GM21515 (cell line): Measurements from ENCODE around the gene KCNT2.
"Not testable (repeated sequence)": the region's sequence is repeated elsewhere in the genome, so short reads cannot be mapped to it uniquely, and the experiment has no call there.

Experiments used
- ATAC-seq: cut with Tn5 transposase; IDR thresholded peaks from one replicate; pipeline ENCODE4 v1.9.1; 2021; ENCODE audit not compliant: unreplicated experiment

Gene KCNT2

DNA sequence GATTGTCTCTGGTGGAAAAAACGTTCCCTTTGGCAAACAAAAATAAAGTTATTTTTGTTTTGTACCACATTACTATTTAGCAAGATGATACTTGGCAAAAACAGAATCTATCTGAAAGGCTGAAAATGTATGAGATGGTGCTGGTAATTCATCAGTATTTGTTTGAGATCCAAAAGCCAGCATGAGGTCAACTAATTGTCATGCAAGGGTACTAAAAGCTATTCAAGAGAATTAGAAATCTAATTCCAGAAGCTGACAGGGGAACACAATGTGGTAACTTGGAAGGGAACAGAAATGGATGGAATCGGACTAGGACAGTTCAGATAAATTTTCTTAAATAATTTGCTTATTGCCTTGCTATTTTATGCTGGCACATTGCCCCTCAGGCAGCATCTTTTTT is 263.8 kb downstream of the KCNT2 start:
- no peak for ATAC-seq

DNA sequence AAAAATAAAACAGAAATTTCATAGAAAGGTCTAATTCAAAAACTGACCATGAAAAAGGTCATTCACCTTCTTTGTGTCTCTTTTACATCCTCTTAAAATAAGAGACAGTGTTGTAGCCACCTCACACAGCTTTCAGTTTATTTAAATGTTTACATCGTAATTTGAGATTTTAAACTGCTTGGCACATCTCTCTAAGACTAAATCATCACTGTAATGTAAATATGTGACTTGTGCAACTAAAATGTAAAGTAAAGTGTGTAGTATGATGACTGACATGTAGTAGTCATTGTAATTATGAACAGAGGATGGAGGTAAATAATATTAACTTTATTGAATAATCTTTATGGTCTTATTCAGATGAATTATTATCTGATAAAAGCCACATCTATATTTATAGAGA is 283.9 kb downstream of the KCNT2 start:
- no peak for ATAC-seq

DNA sequence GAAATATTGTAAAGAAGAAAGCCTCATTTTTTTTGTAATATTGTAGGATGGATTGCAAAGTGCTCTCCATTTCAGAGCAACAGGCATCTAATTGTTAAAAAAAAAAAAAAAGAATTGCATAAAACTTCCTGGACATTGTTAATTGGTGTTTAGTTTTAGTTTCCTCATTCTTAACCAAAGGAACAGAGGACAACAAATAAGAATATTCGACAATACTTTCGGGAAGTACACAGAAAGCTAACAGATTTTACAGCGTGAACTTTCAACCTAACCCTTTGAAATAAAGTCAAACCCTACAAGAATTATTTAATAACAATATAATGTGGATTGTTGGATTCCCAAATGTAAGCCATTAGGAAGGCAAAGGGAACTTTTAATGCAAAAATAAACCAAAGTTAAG is 284.4 kb downstream of the KCNT2 start:
- no peak for ATAC-seq

DNA sequence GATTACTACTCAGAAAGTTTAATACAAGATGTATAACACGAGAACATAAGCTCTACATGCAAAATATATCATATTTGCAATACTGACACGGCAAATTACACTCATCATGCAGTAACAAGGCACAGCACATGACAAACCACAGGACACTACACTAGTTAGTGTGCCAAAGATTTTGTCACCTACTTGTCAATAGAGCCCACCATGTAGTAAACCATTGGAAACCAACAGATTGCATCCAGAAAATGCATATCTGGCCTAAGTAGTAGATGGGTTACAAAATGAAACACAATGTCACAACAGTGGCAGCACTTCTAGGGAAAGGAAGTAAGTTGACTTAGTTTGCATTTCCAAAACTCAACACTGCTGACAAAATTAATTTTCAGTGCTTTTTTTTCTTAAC is 288.9 kb downstream of the KCNT2 start:
- ATAC-seq, result no peak

DNA sequence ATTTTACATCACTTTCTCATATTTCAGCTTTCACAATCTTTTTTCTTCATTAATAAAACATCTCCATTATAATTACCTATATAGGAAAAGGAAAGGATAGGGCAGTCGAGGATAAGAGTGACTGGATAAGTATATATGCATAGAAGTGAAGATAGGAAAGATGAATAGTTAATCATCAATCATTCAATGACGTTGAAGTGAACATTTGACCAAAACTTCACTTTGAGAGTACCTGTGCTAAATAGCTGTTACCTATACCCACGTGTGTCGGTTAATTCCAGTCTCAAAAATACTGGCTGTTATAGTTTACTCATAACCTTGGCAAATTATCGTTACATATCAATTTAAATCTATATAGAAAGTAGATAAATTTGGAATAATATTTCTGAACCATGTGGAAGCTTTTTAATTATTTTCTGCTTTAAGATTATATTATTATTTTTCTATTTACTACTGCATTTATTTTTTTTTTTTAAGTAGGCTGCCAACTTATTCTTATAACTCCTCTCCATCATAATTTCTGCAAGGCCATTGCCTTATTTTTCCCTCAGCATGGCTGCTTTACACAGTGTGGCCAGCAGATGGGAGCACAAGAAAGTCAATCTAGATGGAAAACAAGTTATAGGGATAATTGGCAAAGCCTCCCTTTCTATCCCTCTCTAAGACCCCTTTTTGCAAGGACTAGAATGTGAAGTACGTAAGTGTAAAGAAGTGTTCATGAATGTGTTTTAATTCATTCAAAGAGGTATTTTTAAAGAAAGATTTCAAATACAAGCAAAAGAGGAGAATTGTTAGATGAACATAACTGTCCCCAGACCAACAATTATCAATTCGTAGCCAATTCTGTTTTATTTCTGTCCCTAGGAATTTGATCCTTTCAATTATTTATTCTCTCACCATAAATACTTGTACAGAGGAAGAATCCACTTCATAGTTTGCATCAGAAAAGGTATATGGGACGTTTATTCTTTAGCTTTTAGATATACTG is 290.4 kb downstream of the KCNT2 start:
- no peak for ATAC-seq

DNA sequence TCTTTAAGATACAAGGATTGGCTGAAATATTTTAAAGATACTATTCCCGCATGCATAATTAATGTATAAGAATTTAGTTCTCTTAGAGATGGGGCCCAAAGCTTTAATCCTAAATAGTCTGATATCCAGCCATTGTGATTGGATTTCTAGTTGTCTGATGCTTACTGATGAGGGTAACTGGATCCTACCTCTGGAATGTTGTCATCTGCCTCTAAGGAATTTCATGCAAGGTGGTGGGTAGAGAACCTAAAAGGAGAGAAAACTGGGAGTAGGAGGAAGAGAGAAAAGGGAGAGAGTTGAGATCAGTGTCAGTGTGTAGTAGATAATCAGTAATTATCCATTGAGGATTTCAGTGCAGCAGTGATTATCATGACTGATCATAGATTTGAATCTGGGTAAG is 295.5 kb downstream of the KCNT2 start:
- ATAC-seq, result no peak

DNA sequence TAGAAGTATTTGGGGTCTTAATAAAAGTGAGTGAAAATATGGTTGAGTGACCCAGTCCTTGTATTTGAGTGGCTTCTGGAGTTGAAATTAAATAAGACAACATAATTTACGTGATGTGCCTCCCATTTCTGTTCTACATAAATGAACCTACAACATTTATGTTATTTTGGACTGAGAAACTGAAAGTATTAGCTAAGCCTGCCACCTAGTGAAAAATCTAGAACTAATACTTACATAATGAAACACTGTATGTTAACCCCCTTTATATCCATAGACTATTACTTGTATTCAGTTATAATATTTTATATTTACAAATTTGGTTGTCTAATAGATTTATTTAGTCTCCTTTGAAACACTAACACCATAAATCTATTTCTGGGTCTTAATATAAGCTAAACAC is 298.9 kb downstream of the KCNT2 start:
- ATAC-seq, result peak; percentile 61

DNA sequence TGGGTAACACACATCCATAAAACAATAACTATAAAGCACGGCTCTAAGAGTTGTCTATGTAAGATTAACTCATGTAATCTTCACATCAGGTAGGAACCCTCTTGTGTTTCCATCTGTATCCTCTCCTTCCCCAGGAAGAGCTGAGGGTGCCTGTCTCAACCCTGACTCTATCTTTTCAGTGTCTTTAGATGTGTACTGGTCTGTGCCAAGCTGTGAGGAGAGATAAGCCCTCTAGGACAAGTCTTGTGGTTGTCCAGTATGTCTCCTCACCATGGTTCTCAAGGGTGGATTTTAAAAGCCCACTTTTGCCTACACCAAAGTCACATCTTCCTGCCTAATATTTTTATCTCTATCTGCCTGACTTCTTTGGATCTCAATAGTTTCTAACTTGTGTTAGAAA is 300.1 kb downstream of the KCNT2 start:
- ATAC-seq, result no peak

DNA sequence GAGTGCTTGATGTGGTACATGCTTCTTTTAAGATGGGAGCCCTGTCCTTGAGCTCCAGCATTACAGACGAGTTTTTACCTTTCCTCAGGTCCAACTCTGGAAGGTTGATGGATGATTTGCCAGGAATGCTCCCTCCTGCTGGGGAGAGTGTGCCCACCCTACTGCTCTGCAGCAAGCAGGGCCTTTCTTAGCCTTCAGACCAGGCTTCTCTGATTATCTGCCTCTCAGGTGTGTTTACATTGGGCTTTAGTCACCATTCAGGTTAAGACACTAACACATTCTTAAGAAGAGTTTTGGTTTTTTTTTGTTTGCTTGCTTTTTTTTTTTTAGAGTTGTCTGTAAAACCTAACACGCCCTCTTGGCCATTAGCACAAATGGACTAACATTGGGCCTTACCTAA is 301.8 kb downstream of the KCNT2 start:
- ATAC-seq, result no peak

DNA sequence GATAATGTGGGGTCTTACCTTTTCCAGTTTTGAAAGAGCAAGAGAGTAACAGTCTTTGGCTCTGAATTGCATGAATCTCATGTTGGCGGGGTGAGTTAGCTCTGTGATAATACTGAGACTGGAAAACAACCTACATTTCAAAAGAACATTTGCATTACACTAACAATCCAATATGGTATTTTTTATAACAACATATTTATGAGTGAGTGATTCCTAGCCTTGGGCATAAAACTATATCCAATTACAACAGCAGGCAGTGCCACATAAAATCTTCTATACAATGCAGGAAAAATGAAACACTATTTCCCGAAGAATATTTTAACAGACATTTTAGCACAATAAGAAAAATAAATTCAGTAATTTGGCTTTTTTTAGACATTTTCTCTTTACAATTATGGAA is 303.0 kb downstream of the KCNT2 start:
- ATAC-seq, result no peak

DNA sequence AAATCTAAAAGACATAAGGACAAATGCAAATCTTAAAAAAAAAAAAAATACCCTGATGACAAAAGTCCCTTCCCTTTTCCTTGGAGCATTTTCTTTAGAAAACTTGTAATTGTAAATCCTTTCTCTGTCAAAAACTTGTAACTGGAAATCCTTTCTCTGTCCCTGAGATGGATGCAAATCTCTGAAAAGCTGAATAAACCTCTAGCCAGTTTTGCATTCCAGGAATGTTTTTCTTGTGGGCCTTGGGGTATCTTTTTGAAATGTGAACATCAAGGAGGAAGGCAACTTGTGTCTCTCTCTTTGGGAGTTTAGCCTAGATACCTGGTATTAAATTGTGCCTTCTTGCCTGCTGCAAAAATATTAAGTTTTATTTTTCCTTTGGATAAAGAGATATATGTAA is 305.3 kb downstream of the KCNT2 start:
- ATAC-seq, result no peak

DNA sequence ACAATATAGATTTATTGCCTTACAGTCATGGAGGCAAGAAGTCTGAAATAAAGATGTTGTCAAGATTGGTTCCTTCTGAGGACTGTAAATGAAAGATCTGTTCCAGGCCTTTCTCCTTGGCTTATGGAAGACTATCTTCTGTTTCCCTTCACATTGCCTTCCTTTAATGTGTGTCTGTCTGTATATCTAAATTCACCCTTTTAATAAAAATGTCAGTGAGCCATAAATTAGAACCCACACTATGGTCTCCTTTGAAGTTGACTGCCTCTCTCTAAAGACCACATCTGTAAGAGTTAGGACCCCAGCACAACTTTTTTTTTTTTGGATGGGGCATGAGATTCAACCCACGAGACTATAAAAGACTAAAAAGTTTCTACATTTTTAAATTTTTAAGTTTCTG is 305.8 kb downstream of the KCNT2 start:
- no peak for ATAC-seq

DNA sequence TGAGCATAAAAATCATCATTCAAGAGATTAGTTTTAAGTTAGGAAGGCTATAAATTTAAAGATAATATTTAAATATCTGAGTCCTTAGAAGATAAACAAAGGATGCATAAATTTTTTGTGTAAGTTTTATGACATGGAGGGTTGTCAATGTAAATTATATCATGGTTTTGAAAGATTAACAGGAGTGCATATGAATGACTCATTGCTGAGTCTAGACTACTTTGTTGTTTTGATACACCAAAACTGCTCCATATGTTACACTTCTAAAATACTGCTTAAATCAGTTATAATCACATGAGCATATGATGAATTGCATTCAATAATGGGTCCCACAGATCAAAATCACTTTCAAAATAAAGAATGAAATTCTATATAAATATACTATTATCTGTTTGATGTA is 312.5 kb downstream of the KCNT2 start:
- ATAC-seq, result no peak

DNA sequence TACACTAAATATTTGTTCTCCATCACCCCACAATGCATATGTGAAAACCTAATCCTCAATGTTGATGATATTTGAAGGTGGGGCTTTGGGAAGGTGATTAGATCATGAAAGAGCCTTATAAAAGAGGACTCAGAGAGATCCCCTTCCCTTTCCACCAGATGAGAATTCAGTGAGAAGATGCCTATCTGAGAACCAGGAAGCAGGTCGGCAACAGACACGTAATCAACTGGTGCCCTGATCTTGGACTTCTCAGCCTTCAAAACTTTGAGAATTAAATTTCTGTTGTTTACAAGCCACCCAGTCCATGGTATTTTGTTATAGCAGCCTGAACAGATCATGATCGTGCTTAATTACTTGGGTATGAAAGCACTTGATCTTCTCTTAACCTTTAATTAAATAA is 329.4 kb downstream of the KCNT2 start:
- no peak for ATAC-seq

DNA sequence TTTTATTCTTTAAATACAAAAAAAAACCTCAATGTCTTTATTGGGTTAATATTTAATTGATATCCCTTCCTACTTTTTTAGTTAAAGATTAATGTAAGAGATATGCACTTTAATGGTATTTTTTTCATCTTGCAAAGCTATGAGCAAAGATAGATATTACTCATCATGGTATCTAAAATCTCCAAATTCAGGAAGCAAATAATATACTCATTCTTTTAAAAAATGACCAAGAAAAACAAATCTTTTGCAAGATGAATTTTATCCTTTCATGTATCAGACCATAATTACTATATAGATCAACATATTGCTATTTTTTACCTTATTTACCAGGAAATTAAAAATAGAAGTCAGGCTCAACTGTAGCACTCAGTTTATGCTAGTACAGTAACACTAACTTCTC is 330.4 kb downstream of the KCNT2 start:
- no peak for ATAC-seq

DNA sequence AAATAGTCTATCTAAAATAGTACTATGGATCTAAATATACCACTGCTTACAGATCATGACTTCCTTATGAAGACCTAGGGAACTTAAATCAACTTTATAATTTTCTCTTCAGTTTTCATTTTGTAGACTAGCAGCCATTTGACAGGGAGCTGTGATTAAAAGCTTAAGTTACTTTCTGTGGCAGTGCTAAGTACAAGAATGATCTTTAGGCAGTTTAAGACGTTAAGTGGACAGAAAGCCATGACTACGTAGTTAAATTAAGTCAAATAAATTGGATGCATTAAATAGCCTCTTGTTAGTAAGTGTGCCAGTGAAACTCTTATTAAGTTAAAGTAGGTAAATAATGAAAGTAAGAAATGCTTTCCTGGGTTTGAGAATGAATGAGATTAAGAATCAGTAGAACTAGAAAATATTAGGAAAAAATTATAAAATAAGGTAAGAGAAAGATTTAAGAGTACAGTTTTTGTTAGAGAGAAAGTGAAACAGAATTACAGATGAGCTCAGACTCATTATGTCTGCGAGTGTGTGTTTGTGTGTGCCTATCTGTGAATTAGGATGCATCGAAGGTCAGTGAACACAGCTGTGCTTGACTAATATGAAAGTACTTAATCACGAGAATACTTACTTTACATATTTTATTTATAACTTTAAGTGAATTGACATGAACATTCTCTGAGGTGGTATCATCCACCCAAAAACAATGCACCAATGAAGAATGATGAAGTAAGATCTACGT is 336.9 kb downstream of the KCNT2 start:
- no peak for ATAC-seq

DNA sequence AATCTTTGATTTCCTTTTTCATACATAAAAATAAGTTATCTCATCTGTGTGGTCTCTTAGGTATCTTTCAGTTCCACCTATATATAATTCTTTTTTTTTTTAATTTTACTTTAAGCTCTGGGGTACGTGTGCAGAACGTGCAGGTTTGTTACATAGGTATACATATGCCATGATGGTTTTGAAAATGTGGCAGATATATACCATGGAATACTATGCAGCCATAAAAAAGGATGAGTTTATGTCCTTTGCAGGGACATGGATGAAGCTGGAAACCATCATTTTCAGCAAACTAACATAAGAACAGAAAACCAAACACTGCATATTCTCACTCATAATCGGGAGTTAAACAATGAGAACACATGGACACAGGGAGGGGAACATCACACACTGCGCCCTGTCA is 345.2 kb downstream of the KCNT2 start:
- not testable (repeated sequence) for ATAC-seq

DNA sequence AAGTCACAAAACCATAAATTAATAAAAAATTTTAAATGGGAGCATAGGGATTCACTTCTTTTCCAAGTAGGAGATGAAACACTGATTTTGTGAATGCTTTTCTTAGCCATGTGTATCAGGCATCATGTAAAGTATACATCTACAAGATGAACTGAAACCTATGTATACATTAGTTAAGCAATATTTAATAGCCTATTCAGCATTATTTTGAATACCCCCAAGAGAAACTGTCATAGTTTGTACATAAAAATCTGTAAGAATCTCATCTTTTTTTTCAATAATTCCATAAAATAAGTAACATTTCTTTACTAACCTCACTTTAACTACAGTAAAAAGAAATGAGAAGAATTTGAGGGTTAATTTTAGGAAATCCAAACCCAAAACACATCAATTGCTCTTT is 348.0 kb downstream of the KCNT2 start:
- ATAC-seq, result no peak

DNA sequence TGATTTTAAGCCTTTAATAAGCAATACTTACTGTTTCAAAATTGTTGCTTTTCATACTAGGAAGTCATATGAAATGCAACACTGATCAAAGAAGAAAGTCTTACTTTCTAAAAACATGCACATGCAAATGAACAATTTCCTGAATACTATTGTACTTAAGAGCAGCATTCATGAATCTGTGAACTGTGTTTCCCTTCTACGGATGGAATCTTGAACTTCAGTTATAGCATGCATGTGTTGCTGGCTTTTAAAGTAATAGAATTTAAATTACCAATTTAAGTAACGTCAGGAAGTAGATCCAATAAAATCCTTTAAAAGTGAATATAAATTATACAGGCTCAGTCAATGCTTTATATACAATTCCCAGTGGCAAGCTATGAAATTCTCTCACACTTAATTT is 348.9 kb downstream of the KCNT2 start:
- ATAC-seq, result no peak

DNA sequence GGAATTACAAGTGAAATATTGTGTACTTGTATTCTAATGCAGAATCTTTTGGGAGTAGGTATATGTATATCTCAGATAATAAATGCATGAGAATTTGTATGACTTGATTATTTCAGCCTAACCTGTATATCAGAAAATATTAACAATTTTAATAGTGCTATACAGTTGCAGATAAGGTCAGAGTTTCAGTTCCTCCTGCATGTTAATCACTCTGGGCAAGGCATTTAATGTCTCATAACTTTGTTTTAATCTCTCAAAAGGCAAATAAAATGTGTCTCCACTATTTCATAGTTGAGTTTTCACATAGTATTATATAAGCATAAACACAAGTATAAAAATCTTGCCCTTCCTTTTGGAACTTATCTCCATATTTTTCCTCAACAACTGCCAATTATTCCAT is 352.5 kb downstream of the KCNT2 start:
- ATAC-seq, result no peak

DNA sequence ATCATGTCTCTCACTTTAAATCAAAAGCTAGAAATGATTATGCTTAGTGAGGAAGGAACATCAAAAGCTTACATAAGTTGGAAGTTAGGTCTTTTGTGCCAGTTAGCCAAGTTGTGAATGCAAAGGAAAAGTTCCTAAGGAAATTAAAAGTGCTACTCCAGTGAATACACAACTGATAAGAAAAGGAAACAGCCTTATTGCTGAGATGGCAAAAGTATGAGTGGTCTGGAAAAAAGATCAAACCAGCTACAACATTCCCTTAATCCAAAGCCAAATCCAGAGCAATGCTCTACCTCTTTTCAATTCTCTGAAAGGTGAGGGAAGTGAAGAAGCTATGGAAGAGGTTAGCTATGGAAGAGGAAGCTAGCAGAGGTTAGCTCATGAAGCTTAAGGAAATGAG is 378.7 kb downstream of the KCNT2 start:
- no peak for ATAC-seq

DNA sequence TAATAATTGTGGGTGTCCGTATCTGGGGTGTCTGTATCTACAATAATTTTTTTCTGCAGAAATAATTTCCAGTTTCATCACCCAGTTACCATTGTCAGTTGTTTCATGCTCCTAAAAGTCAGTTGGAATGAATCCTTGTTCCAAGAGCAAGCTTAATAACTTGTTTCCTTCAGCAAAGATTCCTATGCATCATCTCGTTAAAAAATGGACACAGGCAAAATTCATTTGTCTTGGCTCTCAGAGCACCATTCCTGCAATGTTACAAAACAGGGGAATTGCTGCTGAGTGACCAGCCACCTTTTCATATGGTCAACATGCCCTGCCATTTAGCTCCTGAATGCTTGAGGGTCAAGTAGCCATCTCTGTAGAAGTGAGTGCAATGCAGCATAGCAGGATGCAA is 393.4 kb downstream of the KCNT2 start:
- no peak for ATAC-seq
